ENCODE measurements around the gene CHCHD5. TPM values are rescaled to one million over a fixed set of nuclear protein-coding genes. Genes with fewer than 3 reads are reported as not detected.

CHCHD5 gene
- total and polyA plus RNA-seq, 2 of the 4 experiments (the other 2 are of a cell fraction): 4.8 to 40.1 TPM

- no peak for TF ChIP-seq POLR2A (IDR thresholded peaks at IDR 0.05; ENCODE audit: low read depth, low read length)
- peak; percentile 60 for TF ChIP-seq CTCF (conservative IDR thresholded peaks at IDR 0.05; ENCODE audit: low read depth, low read length)
- TF ChIP-seq USF2 (IDR thresholded peaks at IDR 0.05; ENCODE audit: low read depth, low read length): no peak
- no peak for TF ChIP-seq MAFK (IDR thresholded peaks at IDR 0.05; ENCODE audit: low read depth, low read length)
- TF ChIP-seq RAD21 (IDR thresholded peaks at IDR 0.05; ENCODE audit: low read length): peak; percentile 56
- TF ChIP-seq FOS (IDR thresholded peaks at IDR 0.05; ENCODE audit: low read depth, low read length): no peak
- no peak for TF ChIP-seq ELK1 (IDR thresholded peaks at IDR 0.05; ENCODE audit: borderline replicate concordance, low read depth, low read length)
- no peak for TF ChIP-seq CEBPB (IDR thresholded peaks at IDR 0.05; ENCODE audit: low read depth, low read length)
- no peak for TF ChIP-seq MXI1 (IDR thresholded peaks at IDR 0.05; ENCODE audit: borderline replicate concordance, low read depth, low read length)
- TF ChIP-seq MAZ (IDR thresholded peaks at IDR 0.05; ENCODE audit: borderline replicate concordance, low read depth, low read length): no peak
- TF ChIP-seq RCOR1 (IDR thresholded peaks at IDR 0.05; ENCODE audit: insufficient replicate concordance, low read length): no peak
- no peak for TF ChIP-seq CHD1 (IDR thresholded peaks at IDR 0.05; ENCODE audit: low read depth, low read length)
- no peak for TF ChIP-seq NFE2L2 (IDR thresholded peaks at IDR 0.05; ENCODE audit: low read depth, low read length)
- TF ChIP-seq SMC3 (IDR thresholded peaks at IDR 0.05; ENCODE audit: low read depth, low read length): peak; percentile 37
- no peak for TF ChIP-seq BHLHE40 (IDR thresholded peaks at IDR 0.05; ENCODE audit: low read depth, low read length)
- TF ChIP-seq RFX5 (IDR thresholded peaks at IDR 0.05; ENCODE audit: low read depth, low read length): no peak
- Histone ChIP-seq H3K56ac (ENCODE audit: extremely low read depth, insufficient read depth, low read length) (no peak overlapping the region), H2BK120ac (ENCODE audit: low read depth, low read length) (no peak overlapping the region), H3K27ac (ENCODE audit: insufficient read depth, low read length) (no peak overlapping the region), H3K4me3 (ENCODE audit: insufficient read depth, low read depth, low read length) (no peak overlapping the region), H3K9me3 (ENCODE audit: control insufficient read depth, insufficient read depth, low read length) (no peaks in the 10 kb centered on the region), H3K18ac (ENCODE audit: low read depth, low read length) (no peak overlapping the region), H3K9ac (ENCODE audit: low read depth, low read length) (no peak overlapping the region), H3K14ac (replicated peaks; ENCODE audit: low read depth, low read length) (no peak overlapping the region), H3K4ac (ENCODE audit: low read depth, low read length) (no peak overlapping the region), H4K5ac (ENCODE audit: low read depth, low read length) (no peak overlapping the region), H3K4me1 (ENCODE audit: control insufficient read depth, insufficient read depth, low read length) (peaks cover 6% of the 10 kb centered on the region), H2BK15ac (ENCODE audit: low read depth, low read length) (no peak overlapping the region), H2BK5ac (ENCODE audit: low read depth, low read length, poor library complexity, severe bottlenecking) (no peak overlapping the region), H3K4me2 (ENCODE audit: low read depth, low read length) (no peak overlapping the region), H3K23ac (ENCODE audit: low read depth, low read length) (no peak overlapping the region), H3K9me1 (ENCODE audit: insufficient read depth, low read length) (peaks cover 14% of the 10 kb centered on the region), H4K91ac (ENCODE audit: insufficient read depth, low read depth, low read length) (no peak overlapping the region), H3K27me3 (ENCODE audit: control insufficient read depth, insufficient read depth, low read length) (no peaks in the 10 kb centered on the region), H2AFZ (replicated peaks; ENCODE audit: low read length, poor library complexity) (peak overlapping the region; percentile 71), H2AK9ac (replicated peaks; ENCODE audit: low read depth, low read length, poor library complexity) (no peak overlapping the region), H2BK20ac (ENCODE audit: low read depth, low read length) (no peak overlapping the region; the same call in 1 of the 2 replicates), H4K8ac (ENCODE audit: low read depth in 2 of 2, low read length in 2 of 2) (0 out of 4 replicates have a peak overlapping the region, but pooled peaks of 1 of the 2 experiments have one; percentile 45), H3K36me3 (ENCODE audit: control insufficient read depth, insufficient read depth, low read length) (0 out of 2 replicates have a peak, but pooled peaks cover 2% of the 10 kb centered on the region), H3K79me1 (ENCODE audit: low read depth in 1 of 2, low read length in 2 of 2) (peaks cover 5 to 33% of the 10 kb centered on the region in 2 experiments), H2AK5ac (ENCODE audit: low read depth, low read length) (peak overlapping the region; percentile 15; the same call in 1 of the 2 replicates), H4K20me1 (ENCODE audit: insufficient read depth, low read length) (no peaks in the 10 kb centered on the region)
- ChIA-PET POLR2A (ENCODE audit: unreplicated experiment) (no interaction called here), CTCF (no interaction called here)
- DNase-seq (peak; percentile 68), ATAC-seq (ENCODE audit: low read depth) (peak; percentile 28)
- intact Hi-C loops (cut with micrococcal nuclease): loop anchor here (5.0 kb wide), 1 partner anchor 145 kb away; no protein-coding TSS in a partner anchor
- in situ Hi-C loops (cut with MboI; ENCODE audit: low sequenced_read_pairs): no loop called here
- WGBS, 2 experiments (ENCODE audit: extremely low coverage in 2 of 2, insufficient read length in 1 of 2): 36% methylated on average over 4 of the region's 10 CpGs; no CpG with 5 or more reads in 1 of the 2 experiments
- dilution Hi-C loops (cut with HindIII; ENCODE audit: low sequenced_read_pairs, unreplicated experiment): no loop called here
- BruUV-seq (replicated peaks): no TSS peak
These were observed 2.1 kb upstream of the CHCHD5 start for GRCh38 chr2:112582314-112582746.

Data from IMR-90 (cell line).